Measurements from ENCODE around the gene LPA.
"Not testable (repeated sequence)": the region's sequence is repeated elsewhere in the genome, so short reads cannot be mapped to it uniquely, and the experiment has no call there.

Gene LPA

DNA sequence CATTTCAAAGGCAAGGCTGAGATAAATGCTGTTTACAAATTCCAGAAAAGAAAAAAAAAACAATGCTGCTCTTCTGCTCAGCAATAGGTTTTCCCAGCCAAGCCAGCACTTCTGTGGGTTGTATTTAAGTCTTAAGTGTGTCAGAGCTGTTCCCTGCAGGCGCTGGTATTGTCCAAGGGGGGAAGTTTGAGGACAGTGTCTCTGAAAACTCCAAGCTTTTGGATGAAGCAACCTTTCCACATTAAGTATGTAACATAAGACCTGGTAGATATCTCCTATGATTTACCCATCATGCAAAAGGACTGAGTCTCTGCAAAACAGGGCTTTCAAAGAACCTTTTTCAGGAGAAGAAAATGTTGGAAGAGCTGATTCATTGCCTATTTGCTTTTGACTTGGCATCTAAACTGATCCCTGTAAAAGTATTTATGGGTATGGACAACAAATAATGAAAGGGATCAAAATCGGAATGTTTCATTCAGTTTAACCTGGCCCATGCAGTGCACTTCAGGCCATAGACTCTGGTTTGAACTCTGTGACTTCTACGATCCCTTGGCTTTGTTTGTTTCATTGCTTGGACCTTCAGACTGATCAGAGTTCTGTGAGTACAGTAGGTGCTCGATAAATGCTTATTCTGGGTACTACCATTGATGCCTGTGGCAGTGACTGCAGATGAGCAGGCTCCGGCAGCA is 21.8 kb upstream of the LPA start:
- Histone ChIP-seq H3K36me3 (no peaks in the 10 kb centered on the region), H3K27me3 (no peaks in the 10 kb centered on the region), H3K9me3 (no peaks in the 10 kb centered on the region), H3K27ac (no peak overlapping the region), H4K20me1 (no peaks in the 10 kb centered on the region), H3K4me2 (no peak overlapping the region), H3K9ac (no peak overlapping the region), H3K4me3 (no peak overlapping the region), H3K4me1 (peaks cover 7% of the 10 kb centered on the region; the same call in 1 of the 2 replicates)
- TF ChIP-seq Cebpa-rat (IDR thresholded peaks at IDR 0.05) = no peak

DNA sequence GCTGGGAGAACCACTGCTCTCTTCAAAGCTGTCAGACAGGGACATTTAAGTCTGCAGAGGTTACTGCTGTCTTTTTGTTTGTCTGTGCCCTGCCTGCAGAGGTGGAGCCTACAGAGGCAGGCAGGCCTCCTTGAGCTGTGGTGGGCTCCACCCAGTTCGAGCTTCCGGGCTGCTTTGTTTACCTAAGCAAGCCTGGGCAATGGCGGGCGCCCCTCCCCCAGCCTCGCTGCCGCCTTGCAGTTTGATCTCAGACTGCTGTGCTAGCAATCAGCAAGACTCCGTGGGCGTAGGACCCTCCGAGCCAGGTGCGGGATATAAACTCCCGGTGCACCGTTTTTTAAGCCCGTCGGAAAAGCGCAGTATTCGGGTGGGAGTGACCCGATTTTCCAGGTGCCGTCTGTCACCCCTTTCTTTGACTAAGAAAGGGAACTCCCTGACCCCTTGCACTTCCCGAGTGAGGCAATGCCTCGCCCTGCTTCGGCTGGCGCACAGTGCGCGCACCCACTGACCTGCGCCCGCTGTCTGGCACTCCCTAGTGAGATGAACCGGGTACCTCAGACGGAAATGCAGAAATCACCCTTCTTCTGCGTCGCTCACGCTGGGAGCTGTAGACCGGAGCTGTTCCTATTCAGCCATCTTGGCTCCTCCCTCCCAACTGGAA is 21.2 kb upstream of the LPA start:
- H3K4me3 ChIP-seq, H4K20me1 ChIP-seq, H3K4me2 ChIP-seq, H3K9me3 ChIP-seq, H3K36me3 ChIP-seq, H3K9ac ChIP-seq, H3K4me1 ChIP-seq, H3K27ac ChIP-seq, H3K27me3 ChIP-seq: not testable (repeated sequence)

DNA sequence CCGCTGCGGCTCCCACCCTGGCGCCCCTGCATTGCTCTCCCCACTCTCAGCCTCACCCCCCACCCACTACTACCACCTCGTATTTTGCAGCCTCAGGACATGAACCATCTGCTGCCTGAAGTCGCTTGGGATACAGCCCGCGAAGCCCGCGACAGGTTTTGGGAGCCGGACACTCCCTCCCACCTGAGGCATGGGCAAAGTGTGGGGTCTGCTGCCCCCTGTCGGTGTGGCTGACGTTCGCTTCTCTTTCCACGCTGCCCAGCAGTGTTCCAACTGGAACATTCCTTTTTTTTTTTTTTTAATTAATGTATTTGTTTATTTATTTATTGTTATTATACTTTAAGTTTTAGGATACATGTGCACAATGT is 15.3 kb upstream of the LPA start:
- H3K4me2 ChIP-seq = no peak overlapping the region

DNA sequence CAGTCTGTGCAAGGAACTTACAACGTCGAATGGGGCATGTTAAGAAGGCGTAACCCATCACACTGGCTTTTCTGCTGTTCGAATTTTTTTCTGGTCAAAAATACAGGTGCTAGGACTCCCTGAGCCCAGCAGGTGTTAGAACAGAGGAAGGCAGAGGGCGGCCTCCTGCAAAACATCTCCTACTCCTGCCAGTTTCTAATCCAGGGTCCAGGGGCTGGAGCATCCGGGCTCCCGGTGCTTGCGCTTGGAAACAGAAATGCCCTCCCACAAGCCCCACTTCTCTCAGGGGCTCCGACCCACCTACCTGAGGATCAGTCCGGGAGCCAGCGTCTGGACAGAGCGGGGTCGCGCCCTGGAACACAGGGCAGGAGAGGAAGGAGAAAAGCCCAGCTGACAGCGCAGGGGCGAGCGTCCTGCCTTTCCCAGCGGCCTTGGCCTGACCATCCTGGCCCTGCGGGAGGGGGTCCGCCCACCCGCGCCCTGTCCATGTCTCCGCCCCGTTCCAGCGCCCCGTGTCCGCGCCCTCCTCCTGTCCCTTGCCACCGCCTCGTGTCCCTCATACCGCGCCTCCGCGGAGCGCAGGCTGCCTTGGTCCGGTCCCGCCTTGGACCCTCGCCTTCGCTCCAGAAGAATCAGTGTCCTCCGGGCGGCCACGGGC is 14.8 kb upstream of the LPA start:
- Histone ChIP-seq H3K4me3 (no peak overlapping the region), H3K36me3 (no peaks in the 10 kb centered on the region), H4K20me1 (no peaks in the 10 kb centered on the region), H3K4me1 (no peaks in the 10 kb centered on the region), H3K9me3 (peaks cover 6% of the 10 kb centered on the region; the same call in 1 of the 2 replicates), H3K27ac (no peak overlapping the region), H3K4me2 (no peak overlapping the region), H3K27me3 (no peaks in the 10 kb centered on the region), H3K9ac (no peak overlapping the region)
- TF ChIP-seq Cebpa-rat (IDR thresholded peaks at IDR 0.05) = no peak

More for the DNA sequence above, 15.3 kb upstream of the LPA start:
- H3K9ac ChIP-seq = no peak overlapping the region
- no peaks in the 10 kb centered on the region for H3K36me3 ChIP-seq
- no peak overlapping the region for H3K4me3 ChIP-seq
- no peaks in the 10 kb centered on the region for H3K27me3 ChIP-seq
- no peaks in the 10 kb centered on the region for H4K20me1 ChIP-seq
- H3K27ac ChIP-seq = no peak overlapping the region
- TF ChIP-seq Cebpa-rat (IDR thresholded peaks at IDR 0.05) = no peak
- H3K4me1 ChIP-seq = no peaks in the 10 kb centered on the region
- H3K9me3 ChIP-seq = peaks cover 6% of the 10 kb centered on the region; the same call in 1 of the 2 replicates

DNA sequence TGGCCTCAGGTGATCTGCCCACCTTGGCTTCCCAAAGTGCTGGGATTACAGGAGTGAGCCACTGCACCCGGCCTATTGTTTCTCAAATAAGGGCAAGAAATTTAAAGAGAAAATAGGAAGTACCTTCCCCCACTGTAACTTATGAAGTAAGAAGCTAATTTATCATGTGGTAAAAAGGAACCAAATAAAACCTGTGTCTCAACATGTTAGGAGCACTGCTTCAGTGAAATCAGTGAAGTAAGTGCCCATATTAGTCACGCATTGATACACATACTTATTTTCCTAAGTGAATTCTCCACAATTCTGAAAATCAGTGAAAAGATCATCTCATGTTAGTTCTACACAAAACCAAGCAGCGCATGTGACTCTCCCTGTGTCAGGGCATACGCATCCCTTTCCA is 14.2 kb upstream of the LPA start:
- Histone ChIP-seq H3K9me3 (peaks cover 6% of the 10 kb centered on the region; the same call in 1 of the 2 replicates), H4K20me1 (no peaks in the 10 kb centered on the region), H3K36me3 (no peaks in the 10 kb centered on the region), H3K27me3 (no peaks in the 10 kb centered on the region), H3K27ac (no peak overlapping the region), H3K4me1 (no peaks in the 10 kb centered on the region), H3K4me2 (no peak overlapping the region), H3K9ac (no peak overlapping the region), H3K4me3 (no peak overlapping the region)
- no peak for TF ChIP-seq Cebpa-rat (IDR thresholded peaks at IDR 0.05)

DNA sequence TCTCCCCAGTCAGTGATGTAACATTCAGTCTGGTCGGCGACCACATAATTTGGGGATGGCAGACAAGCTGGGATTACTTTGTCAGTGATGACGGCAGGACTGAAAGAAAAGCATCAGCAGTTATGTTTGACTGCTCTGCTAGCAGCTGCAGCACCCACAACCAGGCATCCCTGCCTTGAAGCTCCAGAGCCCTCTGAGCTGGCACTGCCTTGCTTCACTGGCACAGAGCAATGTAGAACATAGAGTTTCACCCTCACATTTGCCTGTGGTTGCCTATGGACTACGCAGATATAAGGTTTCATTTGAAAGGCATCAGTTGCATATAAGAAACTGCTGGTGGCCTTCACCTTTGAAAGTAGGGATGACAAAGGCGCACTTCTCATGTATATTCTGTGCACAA is 12.3 kb upstream of the LPA start:
- H3K4me1 ChIP-seq, H3K4me3 ChIP-seq, H3K36me3 ChIP-seq, H3K9ac ChIP-seq, H3K4me2 ChIP-seq, H3K27me3 ChIP-seq, H4K20me1 ChIP-seq, H3K27ac ChIP-seq: not testable (repeated sequence)
- peaks cover 13% of the 10 kb centered on the region for H3K9me3 ChIP-seq

DNA sequence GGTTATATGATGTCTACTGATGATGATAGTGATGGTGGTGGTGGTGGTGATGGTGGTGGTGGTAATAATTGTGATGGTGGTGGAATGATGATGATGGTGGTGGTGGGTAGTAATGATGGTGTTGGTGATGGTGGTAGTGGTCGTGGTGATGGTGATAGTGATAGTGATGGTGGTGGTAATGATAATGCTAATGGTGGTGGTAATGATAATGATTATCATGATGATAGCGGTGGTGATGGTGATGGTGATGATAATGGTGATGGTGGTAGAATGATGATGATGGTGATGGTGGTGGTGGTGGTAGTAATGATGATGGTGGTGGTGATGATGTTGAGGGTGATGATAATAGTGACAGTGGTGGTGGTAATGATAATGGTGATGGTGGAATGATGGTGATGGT is 4.5 kb upstream of the LPA start:
- Histone ChIP-seq H4K20me1 (no peaks in the 10 kb centered on the region), H3K27me3 (no peaks in the 10 kb centered on the region), H3K4me3 (no peak overlapping the region), H3K9me3 (peaks cover 7% of the 10 kb centered on the region; the same call in 1 of the 2 replicates), H3K27ac (no peak overlapping the region), H3K4me1 (no peaks in the 10 kb centered on the region), H3K36me3 (no peaks in the 10 kb centered on the region), H3K9ac (no peak overlapping the region), H3K4me2 (no peak overlapping the region)
- TF ChIP-seq Cebpa-rat (IDR thresholded peaks at IDR 0.05) = no peak

DNA sequence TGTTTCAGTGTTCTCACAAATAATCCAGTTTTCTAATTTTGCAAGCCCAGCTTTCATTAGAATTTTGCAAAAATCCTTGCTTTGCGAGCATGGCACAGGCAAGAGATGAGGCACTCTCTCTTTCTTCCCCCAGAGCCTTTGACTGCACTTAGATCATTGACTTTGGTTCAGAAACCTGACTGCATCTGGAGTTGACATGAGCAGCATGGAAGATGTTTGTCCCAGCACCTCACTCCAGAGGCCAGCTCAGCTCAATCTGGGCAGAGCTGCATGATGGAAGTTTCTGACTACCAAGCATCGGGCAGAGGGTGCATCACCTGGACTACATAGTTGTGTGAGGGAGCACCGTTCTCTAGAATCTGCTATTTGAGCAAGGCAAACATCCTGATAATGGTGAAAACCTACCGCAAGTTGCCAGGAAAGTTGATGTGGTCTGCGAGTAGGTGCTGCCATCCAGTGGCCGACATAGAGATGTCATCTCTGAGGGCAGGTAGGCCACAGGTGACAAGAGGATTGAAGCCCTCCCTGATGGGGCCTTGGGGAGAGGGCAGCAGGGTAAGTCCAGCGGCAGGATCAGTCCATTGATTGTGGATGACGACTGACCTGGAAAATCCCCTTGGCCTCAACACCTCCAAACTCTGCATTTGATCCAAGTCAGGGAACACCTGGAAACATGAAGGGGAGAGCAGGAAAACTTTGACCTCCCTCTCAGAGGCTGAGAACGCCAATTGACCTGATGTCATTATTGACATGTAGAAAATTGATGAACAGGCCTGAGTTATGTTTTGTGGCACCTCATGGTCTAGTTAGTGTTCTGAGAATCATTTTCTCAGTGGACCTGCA is 3.8 kb upstream of the LPA start:
- Histone ChIP-seq H3K9ac (no peak overlapping the region), H3K9me3 (peaks cover 7% of the 10 kb centered on the region; the same call in 1 of the 2 replicates), H3K4me3 (no peak overlapping the region), H4K20me1 (no peaks in the 10 kb centered on the region), H3K27ac (no peak overlapping the region), H3K4me2 (no peak overlapping the region), H3K27me3 (no peaks in the 10 kb centered on the region), H3K4me1 (no peaks in the 10 kb centered on the region), H3K36me3 (no peaks in the 10 kb centered on the region)
- TF ChIP-seq Cebpa-rat (IDR thresholded peaks at IDR 0.05) = no peak

DNA sequence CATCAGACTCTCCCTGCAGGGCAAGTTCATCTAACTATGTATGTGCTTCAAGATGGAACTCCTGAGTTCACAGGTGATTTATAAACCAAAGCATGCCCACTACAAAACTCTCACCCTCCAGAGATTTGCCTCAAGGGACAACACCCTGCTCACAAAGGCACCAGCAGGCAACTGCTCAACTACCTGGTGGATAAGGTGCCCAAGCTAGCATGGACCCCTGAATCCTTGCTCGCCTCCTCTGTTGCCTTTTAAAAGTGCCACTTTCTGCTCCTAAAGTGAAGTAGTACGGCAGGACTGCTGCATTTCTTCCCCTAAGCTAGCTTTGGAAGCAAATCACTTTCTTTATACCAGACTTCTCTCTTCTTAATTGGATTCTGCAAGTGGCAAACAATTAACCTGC is 1.2 kb downstream of the LPA start:
- Histone ChIP-seq H3K4me2 (no peak overlapping the region), H3K27me3 (no peaks in the 10 kb centered on the region), H3K9me3 (peaks cover 11% of the 10 kb centered on the region), H3K4me1 (no peaks in the 10 kb centered on the region), H4K20me1 (no peaks in the 10 kb centered on the region), H3K9ac (no peak overlapping the region), H3K4me3 (no peak overlapping the region), H3K36me3 (no peaks in the 10 kb centered on the region), H3K27ac (no peak overlapping the region)
- no peak for TF ChIP-seq Cebpa-rat (IDR thresholded peaks at IDR 0.05)

DNA sequence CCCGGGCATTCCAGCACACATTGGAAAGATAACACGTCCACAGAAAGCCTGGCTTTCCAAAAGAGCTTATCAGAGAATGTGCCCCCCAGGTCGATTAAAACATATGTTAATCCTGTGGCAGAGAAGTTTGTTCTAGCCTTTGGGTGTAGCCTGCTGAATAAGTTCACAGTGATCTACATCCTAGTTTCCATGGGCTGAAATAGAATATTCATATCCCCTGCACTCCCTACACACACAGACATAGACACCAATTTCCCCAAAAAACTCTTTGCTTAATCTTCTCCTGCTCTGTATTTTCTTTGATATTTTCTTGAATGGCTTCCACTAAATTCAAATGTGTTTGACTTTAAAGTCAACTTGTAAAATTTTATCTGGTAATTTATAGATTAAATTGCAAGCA is 1.6 kb downstream of the LPA start:
- no peak overlapping the region for H3K4me3 ChIP-seq
- H4K20me1 ChIP-seq = no peaks in the 10 kb centered on the region
- H3K4me2 ChIP-seq = no peak overlapping the region
- no peaks in the 10 kb centered on the region for H3K36me3 ChIP-seq
- H3K9ac ChIP-seq = no peak overlapping the region
- H3K27me3 ChIP-seq = no peaks in the 10 kb centered on the region
- no peak for TF ChIP-seq Cebpa-rat (IDR thresholded peaks at IDR 0.05)
- H3K4me1 ChIP-seq = no peaks in the 10 kb centered on the region
- peaks cover 15% of the 10 kb centered on the region for H3K9me3 ChIP-seq
- H3K27ac ChIP-seq = no peak overlapping the region

Data from BLaER1 (cell line).